HG03064 (cell line): ENCODE data around the gene COL1A1.

Experiments
- ATAC-seq: cut with Tn5 transposase; IDR thresholded peaks from one replicate; pipeline ENCODE4 v1.9.1; 2021; ENCODE audit warnings: low read depth; ENCODE audit not compliant: unreplicated experiment

The COL1A1 gene

DNA sequence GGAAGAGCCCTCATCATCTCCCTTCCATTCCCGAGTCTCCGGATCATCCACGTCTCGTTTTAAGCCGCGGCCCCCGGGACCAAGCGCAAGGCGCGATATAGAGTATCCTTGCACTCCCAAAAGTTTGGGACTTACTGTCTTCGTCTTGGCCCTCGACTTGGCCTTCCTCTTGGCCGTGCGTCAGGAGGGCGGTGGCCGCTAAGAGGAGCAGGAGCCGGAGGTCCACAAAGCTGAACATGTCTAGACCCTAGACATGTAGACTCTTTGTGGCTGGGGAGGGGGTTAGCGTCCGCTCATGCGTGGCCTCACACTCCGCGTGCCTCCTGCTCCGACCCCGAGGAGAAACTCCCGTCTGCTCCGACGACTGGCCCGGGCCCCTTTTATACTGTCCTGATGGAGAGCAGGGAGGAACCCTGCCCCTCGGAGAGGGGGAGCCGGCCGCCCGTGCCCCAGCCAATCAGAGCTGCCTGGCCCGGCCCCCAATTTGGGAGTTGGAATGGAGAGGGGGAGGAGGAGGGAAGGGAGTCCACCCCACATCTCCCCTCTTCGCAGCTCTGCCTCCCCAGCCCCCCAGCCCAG lies at the start of gene COL1A1:
Gene COL1A1 (minus strand): TSS at position 356 of the 579 bp plus-strand sequence. CDS start 118 bp downstream, at position 238.
- no peak for ATAC-seq

DNA sequence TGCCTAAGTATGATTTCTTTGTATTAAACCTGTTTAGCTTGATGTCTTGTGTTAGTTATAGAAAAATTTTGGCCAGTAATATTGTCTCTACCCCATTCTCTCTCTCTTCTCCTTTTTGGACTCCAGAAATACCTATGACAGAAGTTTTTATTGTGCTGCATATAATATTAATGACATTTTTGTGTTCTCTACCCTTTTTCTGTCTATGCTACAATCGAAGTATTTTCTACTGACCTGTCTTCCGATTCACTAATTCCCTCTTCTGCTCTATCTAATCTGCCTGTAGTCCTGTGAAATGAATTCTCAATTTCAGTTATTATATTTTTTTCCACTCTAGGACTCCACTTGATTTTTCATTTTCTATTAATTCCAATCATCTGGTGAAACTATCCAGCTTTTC lies 46.8 kb upstream of the COL1A1 start:
- no peak for ATAC-seq

DNA sequence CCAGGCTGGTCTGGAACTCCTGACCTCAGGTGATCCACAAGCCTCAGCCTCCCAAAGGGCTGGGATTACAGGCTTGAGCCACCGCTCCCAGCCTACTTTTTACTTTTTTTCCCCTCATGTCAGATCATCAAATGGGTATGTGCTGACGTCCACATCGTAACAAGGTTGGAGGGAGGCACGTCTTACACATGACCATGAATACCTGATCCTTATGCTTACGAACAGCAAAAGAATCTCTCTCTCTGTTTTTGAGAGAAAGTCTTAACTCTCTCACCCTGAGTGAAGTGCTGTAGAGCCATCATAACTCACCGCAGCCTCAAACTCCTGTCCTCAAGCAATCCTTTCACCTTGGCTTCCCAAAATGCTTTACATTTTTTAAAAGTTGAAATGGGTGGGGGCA lies 43.3 kb upstream of the COL1A1 start:
- no peak for ATAC-seq

DNA sequence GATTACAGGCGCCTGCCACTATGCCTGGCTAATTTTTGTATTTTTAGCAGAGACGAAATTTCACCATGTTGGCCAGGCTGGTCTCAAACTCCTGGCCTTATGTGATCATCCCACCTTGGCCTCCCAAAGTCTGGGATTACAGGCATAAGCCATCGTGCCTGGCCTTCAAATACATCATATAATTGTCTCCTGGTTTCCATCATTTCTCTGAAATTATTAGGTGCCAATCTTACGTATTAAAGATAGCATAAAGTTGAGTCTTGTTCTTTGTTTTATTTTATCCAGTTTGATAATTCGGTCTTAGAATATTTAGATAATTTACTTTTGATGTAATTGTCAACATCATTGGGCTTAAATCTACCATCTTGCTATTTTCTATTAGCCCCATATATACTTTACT lies 40.0 kb upstream of the COL1A1 start:
- no peak for ATAC-seq

DNA sequence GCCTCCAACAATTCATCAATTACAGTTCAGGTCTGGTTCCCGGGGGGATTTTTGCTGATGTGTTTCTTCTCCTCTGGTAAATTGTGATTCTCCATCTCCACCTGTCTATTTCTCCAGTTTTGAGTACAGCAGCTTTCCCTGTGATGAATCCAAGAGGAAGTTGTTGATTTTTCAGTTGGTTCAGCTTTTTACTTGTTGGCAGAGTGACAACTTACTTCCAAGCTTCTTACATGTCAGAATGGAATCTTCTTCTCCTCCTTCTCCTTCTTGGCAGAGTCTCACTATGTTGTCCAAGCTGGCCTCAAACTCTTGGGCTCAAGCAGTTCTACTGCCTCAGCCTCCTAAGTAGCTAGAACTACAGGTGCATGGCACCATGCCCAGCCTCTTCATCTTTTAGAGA lies 39.4 kb upstream of the COL1A1 start:
- no peak for ATAC-seq

DNA sequence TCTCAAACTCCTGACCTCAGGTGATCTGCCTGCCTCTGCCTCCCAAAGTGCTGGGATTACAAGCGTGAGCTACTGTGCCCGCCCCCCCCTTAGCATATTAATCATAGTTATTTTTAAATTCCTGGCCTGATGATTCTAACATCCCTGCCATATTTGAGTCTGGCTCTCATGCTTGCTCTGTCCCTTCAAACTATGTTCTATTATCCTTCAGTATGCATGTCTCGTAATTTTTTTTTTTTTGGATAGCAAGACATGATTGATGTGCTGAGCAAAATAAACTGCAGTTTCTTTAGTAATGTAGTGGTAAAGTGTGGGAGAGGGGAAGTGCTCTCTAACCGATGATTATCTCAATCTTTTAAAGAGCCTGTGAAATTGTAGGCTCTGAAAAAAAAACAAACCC lies 38.5 kb upstream of the COL1A1 start:
- ATAC-seq: no peak

DNA sequence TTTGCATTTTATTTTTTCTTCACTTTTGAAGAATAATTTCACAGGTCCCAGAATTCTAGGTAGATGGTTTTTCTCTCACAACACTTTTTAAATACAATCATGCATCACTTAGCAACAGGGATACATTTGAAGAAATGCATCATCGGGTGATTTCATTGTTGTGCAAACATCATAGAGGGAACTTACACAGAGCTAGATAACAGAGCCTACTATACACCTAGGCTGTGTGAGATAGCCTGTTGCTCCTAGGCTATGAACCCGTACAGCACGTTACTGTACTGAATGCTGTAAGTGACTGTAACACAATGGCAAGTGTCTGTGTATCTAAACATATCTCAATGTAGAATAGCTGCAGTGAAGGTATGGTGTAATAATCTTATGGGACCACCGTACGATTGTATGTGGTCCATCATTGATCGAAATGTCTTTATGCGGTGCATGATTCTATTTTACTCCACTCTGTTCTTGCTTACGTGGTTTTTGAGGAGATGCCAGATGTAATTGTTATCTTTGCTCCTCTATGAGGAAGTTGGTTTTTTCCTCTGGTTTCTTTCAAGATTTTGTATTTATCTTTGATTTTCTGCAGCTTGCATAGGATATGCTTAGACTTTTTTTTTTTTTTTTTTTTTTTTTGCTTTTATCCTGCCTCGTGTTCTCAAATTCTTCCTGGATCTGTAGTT lies 37.3 kb upstream of the COL1A1 start:
- no peak for ATAC-seq

DNA sequence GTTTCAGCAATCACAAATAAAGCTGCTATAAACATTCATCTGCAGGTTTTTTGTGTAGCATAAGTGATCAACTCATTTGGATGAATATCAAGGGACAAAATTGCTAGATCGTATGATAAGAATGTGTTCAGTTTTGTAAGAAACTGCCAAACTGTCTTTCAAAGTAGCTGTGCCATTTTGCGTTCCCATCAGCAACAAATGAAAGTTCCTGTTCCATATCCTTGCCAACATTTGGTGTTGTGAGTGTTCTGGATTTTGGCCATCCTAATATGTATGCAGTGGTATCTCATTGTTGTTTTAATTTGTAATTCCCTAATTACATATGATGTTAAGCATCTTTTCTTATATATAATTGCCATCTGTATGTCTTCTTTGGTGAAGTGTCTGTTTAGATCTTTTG lies 36.5 kb upstream of the COL1A1 start:
- no peak for ATAC-seq

DNA sequence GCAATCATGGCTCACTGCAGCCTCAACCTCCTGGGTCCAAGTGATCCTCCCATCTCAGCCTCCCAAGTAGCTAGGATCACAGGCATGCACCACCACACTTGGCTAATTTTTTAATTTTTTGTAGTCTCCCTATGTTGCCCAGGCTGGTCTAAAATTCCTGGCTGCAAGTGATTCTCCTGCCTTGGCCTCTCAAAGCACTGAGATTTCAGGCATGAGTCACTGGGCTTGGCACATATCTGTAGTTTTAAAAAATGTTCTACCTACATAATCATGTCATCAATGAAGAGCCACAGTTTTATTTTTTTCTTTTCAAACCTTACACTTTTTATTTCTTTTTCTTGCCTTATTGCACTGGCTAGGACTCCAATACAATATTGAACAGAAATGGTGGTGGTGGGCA lies 33.1 kb upstream of the COL1A1 start:
- ATAC-seq: no peak

DNA sequence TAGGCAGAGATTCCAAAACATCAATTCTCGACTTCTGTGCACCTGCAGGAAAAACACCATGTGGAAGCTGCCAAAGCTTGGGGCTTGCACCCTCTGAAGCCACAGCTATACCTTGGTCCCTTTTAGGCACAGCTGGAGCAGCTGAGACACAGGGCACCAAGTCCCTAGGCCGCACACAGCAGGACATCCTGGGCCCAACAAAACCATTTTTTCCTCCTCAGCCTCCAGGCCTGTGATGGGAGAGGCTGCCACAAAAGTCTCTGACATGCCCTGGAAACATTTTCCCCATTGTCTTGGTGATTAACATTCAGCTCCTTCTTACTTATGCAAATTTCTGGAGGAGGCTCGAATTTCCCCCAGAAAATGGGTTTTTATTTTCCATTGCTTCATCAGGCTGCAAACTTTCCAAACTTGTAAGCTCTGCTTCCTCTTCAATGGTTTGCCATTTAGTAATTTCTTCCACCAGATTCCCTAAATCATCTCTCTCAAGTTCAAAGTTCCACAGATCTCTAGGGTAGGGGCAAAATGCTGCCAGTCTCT lies 24.3 kb upstream of the COL1A1 start:
- ATAC-seq: no peak

DNA sequence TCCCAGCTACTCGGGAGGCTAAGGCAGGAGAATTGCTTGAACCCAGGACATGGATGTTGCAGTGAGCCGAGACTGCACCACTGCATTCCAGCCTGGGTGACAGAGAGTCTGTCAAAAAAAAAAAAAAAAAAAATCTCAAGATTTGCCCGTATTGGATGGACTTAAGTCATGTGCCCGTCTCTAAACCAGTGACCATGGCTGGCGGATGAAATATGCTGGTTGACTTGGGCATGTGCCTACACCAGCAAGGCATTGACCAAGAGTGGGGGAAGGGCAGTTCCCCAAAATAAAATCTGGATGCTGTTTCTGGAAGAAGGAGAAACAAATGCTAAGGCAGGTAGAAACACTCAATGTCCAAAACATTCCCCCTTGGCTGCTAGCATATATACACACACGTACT lies 21.5 kb upstream of the COL1A1 start:
- no peak for ATAC-seq

DNA sequence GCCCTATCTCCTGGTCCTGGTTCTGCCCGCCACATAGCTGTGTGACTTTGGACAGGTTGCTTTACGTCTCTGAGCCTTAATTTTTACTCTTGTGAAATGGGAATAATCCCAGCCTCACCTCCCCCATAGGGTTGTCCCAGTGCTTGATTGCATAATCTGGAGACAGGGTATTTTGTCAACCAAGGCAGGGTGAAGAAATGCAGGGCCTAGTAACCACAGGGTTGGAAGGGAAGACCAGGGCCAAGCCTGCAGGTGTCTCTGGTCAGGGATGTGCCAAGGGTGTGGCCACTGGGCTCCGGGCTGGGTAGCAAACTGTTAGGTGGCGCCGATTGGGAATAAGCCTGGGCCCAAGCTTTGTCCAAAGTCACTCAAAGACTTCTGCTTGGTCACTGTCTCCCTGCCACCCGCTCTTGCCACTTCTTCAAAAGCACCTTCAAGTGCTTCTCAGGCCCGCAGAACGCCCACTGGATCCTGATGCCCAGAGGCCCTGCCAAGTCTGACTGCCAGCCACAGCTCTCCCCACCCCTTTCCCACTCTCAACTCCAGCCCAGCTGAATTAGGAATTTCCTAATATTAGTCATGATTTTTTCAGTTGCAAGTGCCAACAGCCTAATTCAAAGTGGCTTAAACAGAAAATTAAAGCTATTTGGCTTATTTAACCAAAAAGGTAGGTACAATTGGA lies 20.6 kb upstream of the COL1A1 start:
- no peak for ATAC-seq

DNA sequence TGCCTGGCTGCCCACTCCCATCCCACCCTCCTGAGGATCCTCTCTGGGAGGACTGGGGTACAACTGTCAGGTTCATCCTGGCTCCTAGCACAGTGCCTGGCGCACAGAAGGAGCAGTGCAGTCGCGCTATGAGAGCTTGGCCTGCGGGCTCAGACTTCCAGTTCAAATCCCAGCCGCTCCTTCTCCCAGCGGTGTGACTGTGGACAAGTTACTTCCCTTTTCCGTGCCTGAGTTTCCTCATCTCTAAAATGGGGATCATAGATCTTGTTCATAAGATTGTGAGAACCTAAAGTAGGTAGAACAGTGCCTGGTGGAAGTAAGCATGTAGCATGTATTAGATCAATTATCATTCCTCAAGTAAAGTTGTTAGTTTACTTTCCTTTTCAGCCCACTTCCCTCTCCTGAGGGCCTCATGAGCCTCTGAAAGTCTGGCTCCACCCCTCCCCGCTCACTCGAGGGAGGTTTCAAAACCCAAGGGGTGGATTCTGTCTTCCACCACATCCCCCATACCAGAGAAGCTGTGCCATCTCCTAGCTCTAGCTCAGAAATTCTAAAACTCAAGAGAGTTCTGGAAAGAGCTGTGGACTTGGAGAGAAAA lies 19.9 kb upstream of the COL1A1 start:
- no peak for ATAC-seq

DNA sequence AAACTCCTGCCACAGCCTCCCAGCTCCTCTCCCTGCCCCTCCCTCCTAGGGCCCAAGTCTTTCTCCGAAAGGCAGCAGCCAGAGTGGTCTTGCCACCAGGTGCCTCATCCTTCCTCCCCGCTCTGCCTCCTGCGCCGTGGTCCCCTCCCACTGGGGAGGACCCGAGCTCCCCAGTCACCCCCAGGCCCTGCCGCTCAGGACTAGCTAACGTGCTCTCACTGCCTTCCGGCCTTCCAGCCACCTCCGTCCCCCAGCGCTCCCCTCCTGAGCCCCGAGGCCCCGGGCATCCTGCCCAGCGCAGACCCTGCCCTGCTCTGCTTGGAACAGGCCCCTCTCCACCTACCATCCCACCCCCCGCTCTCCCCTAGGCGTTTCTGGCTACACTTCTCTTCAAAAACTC lies 19.4 kb upstream of the COL1A1 start:
- no peak for ATAC-seq

DNA sequence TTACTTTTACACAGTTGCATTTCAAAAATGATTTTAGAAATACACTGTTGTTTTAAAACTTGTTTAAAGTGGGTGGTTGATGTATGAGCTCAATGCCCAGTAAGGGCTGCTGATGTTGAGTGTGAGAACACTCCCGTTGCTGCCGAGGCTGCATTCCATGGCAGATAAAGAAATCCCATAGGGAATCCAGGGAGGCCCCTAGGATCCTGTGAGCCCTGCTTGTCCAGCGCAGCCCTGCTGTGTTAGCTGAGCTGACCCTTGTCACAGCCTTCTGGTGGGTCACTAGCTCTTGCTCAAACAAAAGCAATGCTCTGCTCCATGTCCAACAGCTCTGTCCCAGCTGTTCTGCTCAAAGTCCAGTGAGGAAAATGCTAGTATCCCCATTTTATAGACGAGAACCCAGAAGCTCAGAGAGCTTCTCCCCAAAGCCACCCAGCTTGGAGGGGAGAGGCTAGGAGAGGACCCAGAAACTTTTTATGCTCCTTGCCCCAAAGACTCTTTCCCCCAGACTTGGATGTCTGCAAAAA lies 18.6 kb upstream of the COL1A1 start:
- no peak for ATAC-seq

DNA sequence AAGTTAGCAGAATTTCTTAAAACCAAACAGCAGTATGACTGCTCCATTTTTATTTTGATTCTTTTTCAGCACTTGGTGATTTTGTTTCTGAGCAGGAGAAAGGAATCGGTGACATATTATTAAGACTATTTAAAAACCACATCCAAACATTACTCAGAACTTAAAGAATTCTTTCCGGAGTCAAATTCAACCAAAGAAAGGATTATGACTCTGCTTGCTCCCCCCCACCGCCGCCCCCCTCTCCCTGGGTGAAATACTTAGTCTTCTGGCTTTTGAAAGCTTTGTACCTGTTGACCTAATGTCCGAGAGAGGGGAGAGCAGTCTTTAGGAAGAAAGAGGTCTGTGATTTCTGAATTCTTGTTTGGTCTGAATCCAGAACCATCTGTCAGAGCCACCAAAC lies 17.9 kb upstream of the COL1A1 start:
- ATAC-seq: no peak

DNA sequence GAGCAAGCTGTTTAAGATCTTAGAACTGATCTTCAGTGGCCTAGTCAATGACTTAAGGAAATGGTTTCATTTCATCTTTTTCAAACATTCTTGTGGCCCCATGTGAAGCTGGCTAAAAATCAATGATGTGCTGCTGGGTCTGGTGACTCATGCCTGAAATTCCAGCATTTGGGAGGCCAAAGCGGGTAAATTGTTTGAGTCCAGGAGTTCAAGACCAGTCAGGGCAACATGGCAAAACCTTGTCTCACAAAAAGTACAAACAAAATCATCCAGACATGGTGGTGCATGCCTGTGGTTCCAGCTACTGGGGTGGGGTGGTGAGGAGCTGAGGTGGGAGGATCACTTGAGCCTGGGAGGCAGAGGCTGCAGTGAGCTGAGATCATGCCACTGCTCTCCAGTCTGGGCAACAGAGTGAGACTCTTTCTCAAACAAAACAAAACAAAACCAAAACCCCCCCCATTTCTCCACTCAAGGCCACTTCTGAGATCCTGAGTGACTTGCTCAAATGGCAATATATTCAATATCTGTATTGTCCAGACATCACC lies 17.4 kb upstream of the COL1A1 start:
- ATAC-seq: no peak

DNA sequence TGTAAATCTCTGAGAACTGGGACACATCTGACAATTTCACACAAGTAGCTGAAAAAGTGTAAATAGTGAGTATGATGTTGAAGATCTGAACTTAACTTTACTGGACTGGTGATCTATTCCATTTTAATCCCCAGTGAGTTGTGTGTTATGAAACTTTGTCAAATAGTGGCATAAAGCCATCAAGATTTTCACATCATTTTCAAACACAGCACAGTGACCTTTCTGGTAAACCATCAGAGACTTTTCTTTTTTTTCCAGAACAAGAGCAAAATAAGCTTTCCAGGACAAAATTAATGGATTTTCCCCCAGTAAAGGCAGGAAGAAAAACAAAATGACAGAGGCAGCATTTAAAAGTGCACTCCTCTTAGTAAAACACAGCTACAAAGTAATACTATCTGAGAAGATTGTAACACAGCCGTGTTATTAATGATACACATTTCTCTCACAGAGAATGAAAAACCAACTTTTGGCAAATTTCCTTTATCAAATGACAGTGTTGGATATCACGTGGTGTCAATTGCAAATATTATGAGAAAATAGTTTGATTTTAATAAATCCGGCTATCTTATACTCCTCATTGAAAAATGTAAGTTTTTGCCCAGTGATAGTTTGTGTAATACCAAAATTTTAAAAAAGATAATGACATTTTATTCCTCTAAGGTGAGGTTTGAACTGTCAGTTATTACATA lies 16.8 kb upstream of the COL1A1 start:
- ATAC-seq: no peak

DNA sequence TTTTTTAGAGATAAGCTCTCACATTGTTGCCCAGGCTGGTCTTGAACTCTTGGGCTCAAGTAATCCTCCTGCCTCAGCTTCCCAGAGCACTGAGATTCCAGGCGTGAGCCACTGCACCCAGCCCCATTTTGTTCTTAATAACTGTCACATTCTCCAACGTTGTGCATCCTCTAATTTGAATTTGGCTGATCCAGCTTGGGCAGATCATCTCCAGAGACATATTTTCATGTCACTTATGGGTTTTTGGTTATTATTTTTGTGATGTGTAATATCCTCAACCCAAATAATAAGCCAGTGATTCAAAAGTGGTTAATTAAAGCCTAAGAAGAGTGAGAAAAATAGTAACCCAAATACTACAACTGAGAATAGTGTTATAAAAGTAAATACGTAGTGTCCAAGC lies 16.2 kb upstream of the COL1A1 start:
- no peak for ATAC-seq

DNA sequence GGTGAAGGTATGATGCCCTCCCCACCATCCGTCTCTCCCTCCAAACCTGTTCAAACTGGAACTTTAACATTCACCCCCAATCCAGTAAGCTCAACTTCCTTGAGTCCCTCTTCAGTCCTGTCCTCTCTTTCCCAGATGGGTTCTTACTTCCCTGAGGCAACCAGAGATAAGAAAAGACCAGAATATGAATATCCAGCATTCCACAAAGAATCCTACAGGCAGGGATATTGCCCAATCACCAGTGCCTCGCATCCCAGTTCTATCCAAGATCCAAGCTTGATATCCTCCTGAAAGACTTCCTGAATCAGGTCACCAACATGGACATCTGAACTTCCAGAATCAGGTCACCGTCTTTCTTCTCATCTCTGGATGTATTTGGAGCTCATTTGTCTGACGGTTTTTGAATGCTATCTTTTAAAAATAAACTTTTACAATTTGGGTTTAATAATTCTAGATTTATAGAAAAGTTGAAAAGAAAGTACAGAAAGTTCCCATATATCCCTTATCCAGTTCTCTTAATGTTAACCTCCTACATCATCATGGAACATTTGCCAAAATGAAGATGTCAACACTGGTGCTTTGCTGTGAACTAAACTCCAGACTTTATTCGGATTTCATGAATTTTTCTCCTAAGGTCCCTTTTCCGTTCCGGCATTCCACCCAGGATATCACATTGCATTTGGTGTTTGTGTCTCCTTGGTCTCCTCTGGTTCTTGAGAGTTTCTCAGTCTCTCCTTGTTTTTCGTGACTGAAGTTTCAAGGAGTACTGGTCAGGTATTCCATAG lies 13.7 kb upstream of the COL1A1 start:
- no peak for ATAC-seq
